HG03558 (cell line): ENCODE measurements around the gene AP1G2.

Experiments used
- ATAC-seq: cut with Tn5 transposase; IDR thresholded peaks from one replicate; pipeline ENCODE4 v1.9.1; 2021; ENCODE audit warnings: moderate number of reproducible peaks; ENCODE audit not compliant: unreplicated experiment; ENCODE audit errors: extremely low read depth

The AP1G2 gene

DNA sequence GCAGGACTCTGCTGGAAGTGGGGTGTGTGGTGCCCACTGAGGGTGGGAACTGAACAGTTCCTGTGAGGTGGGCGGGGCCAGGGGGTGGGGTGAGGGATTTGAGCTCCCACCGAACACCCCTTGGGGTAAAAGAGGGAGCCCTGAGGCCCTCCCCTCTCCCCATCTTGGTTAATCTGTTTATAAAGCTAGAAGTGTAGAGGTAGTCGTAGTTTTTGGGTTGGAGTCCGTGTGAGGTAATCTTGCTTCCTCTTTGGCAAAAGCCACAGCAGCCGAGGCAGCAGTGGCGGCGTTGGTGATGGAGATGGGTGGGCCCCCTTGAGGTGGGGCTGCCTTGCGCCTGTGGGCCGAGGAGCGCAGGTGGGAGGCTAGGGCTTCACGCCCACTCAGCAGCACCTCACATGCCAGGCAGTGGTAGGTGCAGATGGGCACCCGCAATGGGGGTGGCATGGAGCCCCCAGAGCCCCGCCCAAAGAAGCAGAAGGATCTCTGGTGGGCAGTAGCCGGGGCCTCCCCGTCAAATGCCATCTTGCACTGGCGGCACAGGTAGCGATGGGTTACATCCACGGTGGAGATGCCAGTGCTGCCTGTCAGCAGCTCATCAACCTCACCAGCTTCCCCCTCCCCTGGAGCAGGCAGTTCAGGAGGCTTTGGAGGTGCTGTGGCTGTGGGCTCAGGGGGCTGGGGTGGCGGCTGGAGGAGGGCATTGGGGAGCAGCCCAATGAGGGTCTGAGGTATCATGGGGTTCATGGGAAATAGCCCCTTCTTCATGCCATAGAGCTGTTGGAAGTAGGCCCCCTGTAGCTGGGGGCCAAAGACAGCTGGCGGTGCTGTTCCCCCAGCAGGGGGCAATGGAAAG, 45.6 kb downstream of the AP1G2 start:
- ATAC-seq = no peak

DNA sequence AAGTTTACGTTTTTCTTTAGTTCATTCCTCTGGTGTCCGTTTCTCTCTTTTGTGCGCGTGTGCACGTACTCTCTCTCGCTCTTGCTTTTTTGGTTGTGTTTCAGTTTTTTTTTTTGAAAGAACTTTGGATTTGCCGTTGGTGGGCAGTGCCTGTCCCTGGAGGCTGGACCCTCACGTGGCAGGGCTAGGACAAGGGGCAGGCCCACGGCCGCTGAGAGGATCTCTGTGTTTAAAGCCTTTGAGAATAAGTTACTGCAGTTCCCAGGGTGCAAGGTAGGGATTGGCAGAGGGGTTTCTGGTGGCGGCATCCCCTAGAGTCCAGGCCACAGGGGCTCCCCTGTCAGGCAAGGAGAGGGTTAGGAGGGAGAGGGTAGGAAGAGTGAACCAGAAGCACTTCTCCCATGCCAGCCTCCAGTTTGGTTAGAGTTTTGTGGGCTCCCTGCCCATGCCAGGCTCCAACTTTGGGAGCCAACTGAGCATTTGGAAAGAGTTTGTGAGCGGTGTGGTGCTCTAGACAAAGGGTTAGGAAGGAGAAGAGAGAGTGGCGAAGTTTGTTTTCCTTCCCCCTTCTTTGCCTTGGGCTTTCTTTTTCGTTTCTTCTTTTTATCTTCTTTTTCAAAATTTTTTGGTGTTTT, 46.6 kb downstream of the AP1G2 start:
- ATAC-seq = no peak

DNA sequence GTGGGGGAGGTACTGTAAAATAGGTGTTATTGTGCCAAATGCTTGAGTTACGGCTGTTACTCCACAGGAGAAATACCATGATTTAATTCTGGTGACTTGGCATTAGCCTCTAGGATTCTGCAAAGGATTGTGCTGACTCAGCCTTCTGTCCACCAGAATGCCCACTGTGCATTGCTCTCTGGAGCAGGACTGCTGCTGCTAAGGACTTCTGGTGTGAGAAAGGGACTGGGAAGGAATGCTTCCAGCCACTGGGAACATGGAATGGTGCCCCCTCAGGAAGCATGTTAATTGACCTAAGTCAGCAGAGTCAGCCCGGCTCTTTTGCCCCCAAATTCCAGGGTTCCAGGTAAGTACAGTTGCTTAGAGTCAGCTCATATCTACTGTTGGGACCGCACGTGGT, 48.9 kb downstream of the AP1G2 start:
- no peak for ATAC-seq

DNA sequence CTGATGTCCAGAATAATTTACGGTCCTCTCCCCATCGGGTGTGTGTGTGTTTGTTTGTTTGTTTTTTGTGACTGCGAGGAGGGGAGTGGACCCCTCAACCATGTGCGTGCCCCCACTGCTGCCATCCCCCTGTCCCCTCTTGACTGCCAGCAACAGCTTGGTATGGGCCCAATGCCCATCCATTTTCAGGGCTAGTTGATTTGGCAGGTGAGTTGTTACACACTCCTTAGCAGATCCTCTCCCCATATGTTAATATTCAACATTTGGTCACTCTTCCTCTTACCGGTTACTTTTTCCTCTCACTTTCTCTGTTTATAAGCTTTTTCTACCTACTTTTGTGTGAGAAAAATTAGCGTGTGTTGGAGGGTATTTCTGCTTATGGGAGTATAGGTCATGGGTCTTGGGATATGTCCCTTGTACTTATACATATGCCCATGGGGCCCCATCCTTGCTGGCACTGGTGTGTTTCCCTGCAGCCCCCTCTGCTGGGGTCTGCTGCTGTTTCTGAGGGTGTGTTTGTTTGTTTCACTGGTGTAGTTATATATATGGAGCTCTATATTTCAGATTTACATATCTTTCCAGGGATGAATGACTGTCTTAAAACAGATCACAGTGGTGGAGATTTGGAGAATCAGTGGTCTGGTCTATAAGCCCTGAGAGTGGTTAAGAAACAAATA, 49.8 kb downstream of the AP1G2 start:
- no peak for ATAC-seq

DNA sequence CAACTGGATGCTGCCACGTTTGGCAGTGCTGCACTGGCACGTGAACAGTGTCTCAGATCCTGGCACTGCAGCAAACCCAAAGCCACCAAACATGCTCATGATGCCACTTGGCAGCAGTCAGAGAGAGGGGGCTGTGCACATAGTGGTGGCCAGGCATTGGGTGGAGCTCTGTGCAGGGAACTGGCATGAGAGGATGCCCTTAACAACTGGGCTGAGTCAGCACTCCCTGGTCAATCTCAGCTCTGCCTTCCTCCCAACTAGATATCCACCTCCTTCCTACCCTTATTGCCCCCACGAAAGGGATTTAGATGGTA, 53.0 kb downstream of the AP1G2 start:
- no peak for ATAC-seq

DNA sequence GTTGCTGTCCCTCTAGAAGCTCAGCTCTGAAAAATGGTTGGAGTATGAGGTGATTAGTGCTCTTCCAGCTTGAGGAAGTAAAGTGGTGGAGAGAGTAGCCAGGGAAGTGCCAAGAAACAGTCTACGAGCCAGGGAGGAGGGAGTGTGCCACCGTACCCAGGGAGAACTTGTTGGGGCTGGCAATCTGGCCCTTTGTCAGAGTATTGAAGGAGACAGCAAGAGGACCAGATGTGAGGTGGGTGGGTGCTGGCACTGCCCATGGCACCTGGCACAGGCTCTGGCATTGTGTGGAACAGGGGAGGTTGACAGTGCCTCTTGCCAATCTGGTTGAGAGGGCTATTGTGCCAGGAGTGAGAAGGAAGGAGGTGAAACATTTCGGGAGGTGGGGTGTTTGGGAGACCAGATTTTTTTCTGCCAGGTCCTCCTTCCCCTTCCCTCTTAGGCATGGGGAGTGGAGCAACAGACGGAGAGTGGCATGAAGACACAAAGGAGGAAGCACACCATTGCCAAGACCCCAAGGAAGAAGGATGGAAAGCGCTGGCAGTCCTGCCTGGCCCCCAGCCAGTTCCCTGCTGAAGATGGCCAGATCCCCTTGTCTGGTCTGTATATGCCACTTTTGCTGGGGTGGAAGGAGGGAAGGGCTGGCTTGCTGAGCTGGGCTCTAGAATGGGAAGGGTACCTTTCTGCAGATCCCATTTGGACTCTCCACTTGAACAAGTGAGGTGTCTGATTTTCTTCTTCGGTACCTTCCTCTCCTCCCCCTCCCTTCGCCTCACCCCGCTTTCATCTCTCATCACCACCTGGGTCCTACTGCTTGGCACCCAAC, 53.6 kb downstream of the AP1G2 start:
- no peak for ATAC-seq

DNA sequence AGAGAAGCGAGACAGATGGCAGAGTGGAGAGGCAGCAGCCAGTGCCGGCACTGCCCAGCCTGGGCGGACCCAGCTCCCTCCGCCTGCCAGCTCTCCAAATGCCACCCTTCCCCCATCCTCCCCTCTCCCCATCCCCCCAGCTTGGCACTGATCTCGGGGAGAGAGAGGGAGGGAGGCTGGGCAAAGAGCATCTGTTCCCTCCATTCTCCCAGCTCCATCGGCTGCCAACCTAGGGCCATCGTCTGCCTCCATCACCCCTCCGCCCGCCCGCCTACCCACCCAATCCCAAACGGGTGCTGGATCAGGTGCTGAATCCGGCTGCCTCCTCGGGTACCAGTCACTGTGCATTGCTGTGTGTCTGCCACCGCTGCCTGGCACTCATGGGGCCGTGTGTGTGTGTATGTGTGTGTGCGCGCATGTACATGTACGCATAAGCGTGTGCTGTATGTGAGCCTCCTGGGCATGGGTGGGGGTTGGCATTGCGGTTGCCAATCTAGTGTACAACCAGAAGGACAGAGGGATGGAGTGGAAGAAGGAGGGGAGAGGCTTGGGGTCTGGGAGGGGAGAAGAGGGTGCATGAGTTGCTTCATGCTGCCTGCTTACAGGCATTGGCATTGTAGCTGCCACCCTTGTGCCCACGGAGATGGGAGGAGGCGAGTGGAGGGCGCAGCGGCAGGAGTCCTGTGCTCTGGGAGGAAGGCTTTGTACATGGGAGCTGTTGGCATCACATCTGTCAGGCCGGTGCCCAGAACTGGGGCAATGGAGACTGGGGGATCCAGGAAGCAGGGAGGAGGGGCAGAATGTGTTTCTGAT, 54.4 kb downstream of the AP1G2 start:
- no peak for ATAC-seq

DNA sequence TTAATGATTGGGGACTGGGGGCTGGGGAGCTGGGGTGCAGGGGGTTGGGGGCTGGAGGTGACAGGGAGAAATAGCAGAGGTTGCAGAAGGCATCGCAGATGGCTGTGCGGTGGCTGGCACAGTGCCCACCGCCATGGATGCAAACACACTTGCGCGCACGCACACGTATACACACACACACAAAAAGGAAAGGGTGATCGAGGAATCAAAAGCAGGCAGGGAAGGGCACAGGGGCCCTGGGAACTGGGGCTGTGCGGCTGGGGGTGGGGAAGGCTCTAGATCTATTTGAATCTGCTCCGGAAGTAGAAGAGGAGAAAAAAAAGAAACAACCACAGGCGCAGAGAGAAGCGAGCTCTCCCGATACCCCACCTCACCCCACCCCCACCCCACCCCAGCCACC, 55.4 kb downstream of the AP1G2 start:
- no peak for ATAC-seq
